HCT116 (cell line): Measurements from ENCODE around the gene ARL5A. TPM values are rescaled to one million over a fixed set of nuclear protein-coding genes. Genes with fewer than 3 reads are reported as not detected.

Experiments used
- ATAC-seq: fragments of 200-7000 bp; cut with Tn5 transposase; 2 replicates; pipeline ENCODE4 v1.9.1; 2020; ENCODE audit warnings: mild to moderate bottlenecking, moderate library complexity
- BruUV-seq: library from RNA; stranded (reverse); fragments of 400-500 nt; replicated peaks from 2 replicates; lab custom pipeline; 2021; lab: Mats Ljungman, UMichigan
- CTCF ChIA-PET: fragments of 300-600 bp; sonication (Branson Sonifier 250); formaldehyde crosslinking; loops from one replicate; lab custom pipeline; 2021; ENCODE audit warnings: antibody characterized with exemption; lab: Charles Lee
- POLR2A ChIA-PET: fragments of 300-600, 350-600 bp; sonication (Branson Sonifier 250); formaldehyde crosslinking; loops from one replicate; lab custom pipeline; 2021; ENCODE audit warnings: antibody characterized with exemption; lab: Charles Lee
- RAD21 ChIA-PET, 2 experiments: fragments of 300-600 bp; sonication (Branson Sonifier 250); formaldehyde crosslinking; loops; one replicate each; lab custom pipeline; 2023; ENCODE audit warnings: low total read pairs in 2 of 2; ENCODE audit not compliant: uncharacterized antibody in 2 of 2, unreplicated experiment in 2 of 2, low non-redundant PET in 1 of 2; lab: Charles Lee
- DNase-seq: peaks from one replicate; pipeline ENCODE4 v3.0.0-alpha.2; 2010; ENCODE audit warnings: low read depth, low spot score
- H2AFZ ChIP-seq: fragments of 200-600 bp; shearing (Covaris generic), sonication (generic); 2 replicates; pipeline ENCODE4 v1.6.1; 2017; ENCODE audit warnings: low read depth, mixed run types, mixed read lengths, antibody characterized with exemption, low read length; ENCODE audit not compliant: poor library complexity, severe bottlenecking
- H3K27ac ChIP-seq: 2 replicates; pipeline ENCODE4 v1.5.1; 2012; ENCODE audit warnings: low read depth, low read length
- H3K27me3 ChIP-seq: fragments of 200-600 bp; sonication (generic); 2 replicates; pipeline ENCODE4 v1.6.1; 2016; ENCODE audit warnings: mixed run types, low read length, mixed read lengths; ENCODE audit not compliant: insufficient read depth
- H3K36me3 ChIP-seq, 2 experiments: fragments of 200-500 bp in 1 of 2; fragments of 200-600 bp in 1 of 2; sonication (Bioruptor generic) in 1 of 2; sonication (generic) in 1 of 2; 2 replicates each; pipeline versions ENCODE4 v1.5.1 to v1.6.1; 2014 to 2016; ENCODE audit warnings: low read length in 2 of 2, inconsistent platforms in 1 of 2, mixed read lengths in 1 of 2, mixed run types in 1 of 2; ENCODE audit not compliant: insufficient read depth in 2 of 2, control insufficient read depth in 1 of 2
- H3K4me1 ChIP-seq, 2 experiments: fragments of 200-600 bp in 1 of 2; sonication (generic) in 1 of 2; 2 replicates each; pipeline versions ENCODE4 v1.5.1 to v1.6.1; 2012 to 2017; ENCODE audit warnings: low read length in 2 of 2, inconsistent platforms in 1 of 2, mild to moderate bottlenecking in 1 of 2, mixed read lengths in 1 of 2, mixed run types in 1 of 2, moderate library complexity in 1 of 2; ENCODE audit not compliant: insufficient read depth in 2 of 2, control insufficient read depth in 1 of 2
- H3K4me2 ChIP-seq: fragments of 200-600 bp; sonication (generic); 2 replicates; pipeline ENCODE4 v1.6.1; 2017; ENCODE audit warnings: mixed run types, low read length, mixed read lengths
- H3K4me3 ChIP-seq, 2 experiments: fragments of 200-600 bp in 1 of 2; sonication (generic) in 1 of 2; replicated peaks in 1 of 2; 2 replicates each; pipeline ENCODE4 v1.5.1; 2011 to 2016; ENCODE audit warnings: low read length in 2 of 2, control low read depth in 1 of 2, low read depth in 1 of 2, mild to moderate bottlenecking in 1 of 2, mixed read lengths in 1 of 2, mixed run types in 1 of 2
- H3K79me2 ChIP-seq: fragments of 200-600 bp; sonication (generic); 2 replicates; pipeline ENCODE4 v1.6.1; 2017; ENCODE audit warnings: mild to moderate bottlenecking, mixed run types, low read length, moderate library complexity, mixed read lengths; ENCODE audit not compliant: insufficient read depth
- H3K9ac ChIP-seq: fragments of 200-600 bp; sonication (generic); 2 replicates; pipeline ENCODE4 v1.6.1; 2016; ENCODE audit warnings: low read length, mixed read lengths
- H3K9me2 ChIP-seq: fragments of 200-600 bp; sonication (generic), shearing (Covaris generic); 2 replicates; pipeline ENCODE4 v1.6.1; 2017; ENCODE audit warnings: mixed run types, mild to moderate bottlenecking, moderate library complexity; ENCODE audit not compliant: insufficient read depth
- H3K9me3 ChIP-seq, 2 experiments: fragments of 200-500 bp in 1 of 2; fragments of 200-600 bp in 1 of 2; sonication (Bioruptor generic) in 1 of 2; sonication (generic) in 1 of 2; 2 replicates each; pipeline ENCODE4 v1.6.1; 2014 to 2017; ENCODE audit warnings: low read length in 2 of 2, mixed read lengths in 2 of 2, inconsistent platforms in 1 of 2, low read depth in 1 of 2, mild to moderate bottlenecking in 1 of 2, mixed run types in 1 of 2, moderate library complexity in 1 of 2; ENCODE audit not compliant: control insufficient read depth in 1 of 2, insufficient read depth in 1 of 2
- H4K20me1 ChIP-seq: fragments of 200-600 bp; sonication (generic), shearing (Covaris generic); 2 replicates; pipeline ENCODE4 v1.6.1; 2017; ENCODE audit warnings: mixed run types, mild to moderate bottlenecking, moderate library complexity; ENCODE audit not compliant: insufficient read depth
- CEBPB ChIP-seq: IDR thresholded peaks from 2 replicates; pipeline ENCODE4 v1.6.1; 2012; ENCODE audit warnings: low read depth
- ELF1 ChIP-seq: IDR thresholded peaks from 2 replicates; pipeline ENCODE4 v1.6.1; 2012; ENCODE audit warnings: low read depth, borderline replicate concordance
- FOSL1 ChIP-seq: IDR thresholded peaks from 2 replicates; pipeline ENCODE4 v1.6.1; 2012; ENCODE audit warnings: low read depth
- POLR2AphosphoS5 ChIP-seq: IDR thresholded peaks from 2 replicates; pipeline ENCODE4 v1.6.1; 2011; ENCODE audit warnings: mild to moderate bottlenecking, low read depth, low read length, moderate library complexity
- RAD21 ChIP-seq: IDR thresholded peaks from 2 replicates; pipeline ENCODE4 v1.6.1; 2012; ENCODE audit warnings: low read depth, mild to moderate bottlenecking
- TCF7L2 ChIP-seq: IDR thresholded peaks from 2 replicates; pipeline ENCODE4 v1.7.0; 2011; ENCODE audit warnings: borderline replicate concordance, inconsistent platforms; ENCODE audit not compliant: insufficient read depth, insufficient read length; ENCODE audit errors: extremely low read depth
- intact Hi-C: fragments of 100-400 bp; cut with micrococcal nuclease; formaldehyde crosslinking; loops from 2 replicates; pipeline ENCODE4 v1.10.0; 2022
- total RNA-seq: library from RNA; stranded (reverse); gene quantifications from one replicate; pipeline ENCODE4 v1.2.1, GENCODE V29; 2021; ENCODE audit not compliant: unreplicated experiment
- TF ChIP-seq, protein P1 (sequence below), 3 experiments: fragments of 200-600 bp in 1 of 3; sonication (generic) in 1 of 3; IDR thresholded peaks in 2 of 3; conservative IDR thresholded peaks in 1 of 3; 2 replicates each; pipeline ENCODE4 v1.5.1; 2012 to 2017; ENCODE audit warnings: low read depth in 2 of 3, low read length in 2 of 3, antibody characterized with exemption in 1 of 3, borderline replicate concordance in 1 of 3, control low read depth in 1 of 3, mild to moderate bottlenecking in 1 of 3, mixed read lengths in 1 of 3, mixed run types in 1 of 3, moderate library complexity in 1 of 3; ENCODE audit not compliant: insufficient read depth in 1 of 3
- TF ChIP-seq, protein P2 (sequence below): IDR thresholded peaks from 2 replicates; pipeline ENCODE4 v1.6.1; 2012

The ARL5A gene
- total RNA-seq, 1 experiment from 2014 or later, result 74.4 TPM

DNA sequence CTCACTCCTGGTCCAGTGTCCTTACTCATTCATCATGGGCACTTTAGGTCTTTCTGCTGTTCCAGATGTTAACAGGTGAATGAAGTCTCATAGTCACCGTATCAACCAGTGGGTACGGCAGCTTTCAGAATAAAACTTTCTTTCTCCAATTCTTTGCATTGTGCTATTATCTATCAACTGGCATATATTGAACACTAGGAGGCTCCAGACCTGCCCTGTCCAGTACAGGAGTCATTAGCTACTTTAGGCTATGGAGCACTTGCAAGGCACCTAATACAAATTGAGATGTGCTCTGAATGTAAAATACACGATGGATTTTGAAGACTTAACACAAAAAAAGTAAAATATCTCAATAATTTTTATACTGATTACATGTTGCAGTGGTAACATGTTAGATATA is 50.7 kb downstream of the ARL5A start:
- no TSS peak for BruUV-seq
- Histone ChIP-seq H4K20me1 (no peaks in the 10 kb centered on the region), H3K4me3 (no peak overlapping the region), H3K36me3 (no peaks in the 10 kb centered on the region), H3K4me1 (peaks cover 13 to 15% of the 10 kb centered on the region in 2 experiments), H3K4me2 (no peak overlapping the region), H3K27me3 (no peaks in the 10 kb centered on the region), H3K27ac (no peak overlapping the region), H3K9ac (no peak overlapping the region), H3K9me3 (no peaks in the 10 kb centered on the region), H3K9me2 (no peaks in the 10 kb centered on the region), H3K79me2 (no peaks in the 10 kb centered on the region), H2AFZ (no peak overlapping the region)
- intact Hi-C loops, result loop anchor here (10.0 kb wide), 1 partner anchor 247 kb away; no protein-coding TSS in a partner anchor
- POLR2A ChIA-PET, result no interaction called here
- DNase-seq, result no peak
- ATAC-seq, result peak; percentile 81
- TF ChIP-seq POLR2AphosphoS5 (no peak), RAD21 (peak; percentile 30), CEBPB (no peak)
- TF ChIP-seq, protein P1, sequence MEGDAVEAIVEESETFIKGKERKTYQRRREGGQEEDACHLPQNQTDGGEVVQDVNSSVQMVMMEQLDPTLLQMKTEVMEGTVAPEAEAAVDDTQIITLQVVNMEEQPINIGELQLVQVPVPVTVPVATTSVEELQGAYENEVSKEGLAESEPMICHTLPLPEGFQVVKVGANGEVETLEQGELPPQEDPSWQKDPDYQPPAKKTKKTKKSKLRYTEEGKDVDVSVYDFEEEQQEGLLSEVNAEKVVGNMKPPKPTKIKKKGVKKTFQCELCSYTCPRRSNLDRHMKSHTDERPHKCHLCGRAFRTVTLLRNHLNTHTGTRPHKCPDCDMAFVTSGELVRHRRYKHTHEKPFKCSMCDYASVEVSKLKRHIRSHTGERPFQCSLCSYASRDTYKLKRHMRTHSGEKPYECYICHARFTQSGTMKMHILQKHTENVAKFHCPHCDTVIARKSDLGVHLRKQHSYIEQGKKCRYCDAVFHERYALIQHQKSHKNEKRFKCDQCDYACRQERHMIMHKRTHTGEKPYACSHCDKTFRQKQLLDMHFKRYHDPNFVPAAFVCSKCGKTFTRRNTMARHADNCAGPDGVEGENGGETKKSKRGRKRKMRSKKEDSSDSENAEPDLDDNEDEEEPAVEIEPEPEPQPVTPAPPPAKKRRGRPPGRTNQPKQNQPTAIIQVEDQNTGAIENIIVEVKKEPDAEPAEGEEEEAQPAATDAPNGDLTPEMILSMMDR (IDR thresholded peaks at IDR 0.05 in 2 of 3, conservative IDR thresholded peaks at IDR 0.05 in 1 of 3; ENCODE audit: borderline replicate concordance in 1 of 3, insufficient read depth in 1 of 3, low read depth in 2 of 3, low read length in 2 of 3), result peak; percentile 21 to 45 (median 43); a peak in 4 of 6 replicates
- TF ChIP-seq, protein P2, sequence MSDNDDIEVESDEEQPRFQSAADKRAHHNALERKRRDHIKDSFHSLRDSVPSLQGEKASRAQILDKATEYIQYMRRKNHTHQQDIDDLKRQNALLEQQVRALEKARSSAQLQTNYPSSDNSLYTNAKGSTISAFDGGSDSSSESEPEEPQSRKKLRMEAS, result no peak
- CTCF ChIA-PET, result interaction anchor here (1.0 to 1.1 kb wide), 2 partner anchors 9 to 15 kb away, joined by 3 to 9 read pairs; no protein-coding TSS in a partner anchor
- RAD21 ChIA-PET, result no interaction called here

DNA sequence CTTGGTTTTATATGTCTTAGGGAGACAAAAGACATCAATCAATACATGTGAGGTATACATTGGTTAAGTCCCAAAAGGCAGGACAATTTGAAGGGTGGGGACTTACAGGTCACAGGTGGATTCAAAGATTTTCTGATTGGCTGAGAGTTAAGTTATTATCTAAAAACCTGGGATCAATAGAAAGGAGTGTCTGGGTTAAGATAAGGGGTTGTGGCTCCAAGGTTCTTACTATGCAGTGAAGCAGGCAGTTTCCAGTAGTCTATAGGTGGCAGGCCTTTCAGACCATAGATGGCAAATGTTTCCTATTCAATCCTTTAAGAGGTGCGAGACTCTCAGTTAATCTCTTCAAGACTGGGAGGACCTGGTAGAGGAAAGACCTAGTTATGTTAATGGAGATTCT is 51.9 kb downstream of the ARL5A start:
- no peaks in the 10 kb centered on the region for H3K36me3 ChIP-seq
- DNase-seq (no peak), ATAC-seq (no peak)
- H3K27me3 ChIP-seq, result no peaks in the 10 kb centered on the region
- H3K79me2 ChIP-seq, result no peaks in the 10 kb centered on the region
- no peak overlapping the region for H3K9ac ChIP-seq
- ChIA-PET POLR2A (no interaction called here), RAD21 (no interaction called here), CTCF (interaction anchor here (0.8 kb wide), 1 partner anchor 8 kb away, joined by 3 read pairs; no protein-coding TSS in a partner anchor)
- H4K20me1 ChIP-seq, result no peaks in the 10 kb centered on the region
- no peaks in the 10 kb centered on the region for H3K9me3 ChIP-seq
- no peaks in the 10 kb centered on the region for H3K9me2 ChIP-seq
- H3K4me2 ChIP-seq, result no peak overlapping the region
- H3K27ac ChIP-seq, result no peak overlapping the region
- no TSS peak for BruUV-seq
- no peak overlapping the region for H2AFZ ChIP-seq
- no peak for TF ChIP-seq ELF1
- TF ChIP-seq, protein P2, result no peak
- TF ChIP-seq CEBPB, result no peak
- TF ChIP-seq TCF7L2, result no peak
- TF ChIP-seq FOSL1, result no peak
- H3K4me3 ChIP-seq, result no peak overlapping the region
- peaks cover 13 to 15% of the 10 kb centered on the region in 2 experiments for H3K4me1 ChIP-seq
- intact Hi-C loops, result loop anchor here (10.0 kb wide), 1 partner anchor 248 kb away; no protein-coding TSS in a partner anchor
